HepG2 (cell line): ENCODE results near the gene VPS11. TPM values are rescaled to one million over a fixed set of nuclear protein-coding genes. Genes with fewer than 3 reads are reported as not detected.
A peak's percentile ranks its signal among the peaks of the same experiment; 100 is the strongest.

Source experiments
- ARNTL ChIP-seq: sonication (generic); formaldehyde crosslinking; IDR thresholded peaks from 2 replicates; pipeline ENCODE4 v1.4.0; 2020; ENCODE audit warnings: mild to moderate bottlenecking, missing genetic modification reagents
- ELF4 ChIP-seq: sonication (generic); formaldehyde crosslinking; IDR thresholded peaks from 2 replicates; pipeline ENCODE4 v1.5.0; 2020; ENCODE audit warnings: missing genetic modification reagents, mild to moderate bottlenecking, moderate library complexity, borderline replicate concordance
- FOXC1 ChIP-seq: sonication (generic); formaldehyde crosslinking; IDR thresholded peaks from 2 replicates; pipeline ENCODE4 v1.8.0; 2022; ENCODE audit warnings: mild to moderate bottlenecking, missing genetic modification reagents, borderline replicate concordance
- HMG20B ChIP-seq: conservative IDR thresholded peaks from 2 replicates; pipeline ENCODE4 v1.6.1; 2016; ENCODE audit warnings: missing genetic modification reagents, missing compliant biosample characterization
- JUN ChIP-seq: sonication (generic); formaldehyde crosslinking; IDR thresholded peaks from 2 replicates; pipeline ENCODE4 v1.4.0; 2020; ENCODE audit warnings: mild to moderate bottlenecking, missing genetic modification reagents
- KDM4B ChIP-seq: sonication (generic); formaldehyde crosslinking; IDR thresholded peaks from 2 replicates; pipeline ENCODE4 v1.4.0; 2020; ENCODE audit warnings: missing genetic modification reagents
- MATR3 ChIP-seq: sonication (generic); formaldehyde crosslinking; IDR thresholded peaks from 2 replicates; pipeline ENCODE4 v1.4.0; 2020; ENCODE audit warnings: missing genetic modification reagents
- NFRKB ChIP-seq: fragments of 450-650 bp; IDR thresholded peaks from 2 replicates; pipeline ENCODE4 v1.6.1; 2017
- NONO ChIP-seq, 2 experiments: fragments of 450-650 bp in 1 of 2; sonication (generic) in 1 of 2; formaldehyde crosslinking in 1 of 2; IDR thresholded peaks in 1 of 2; conservative IDR thresholded peaks in 1 of 2; 2 replicates each; pipeline versions ENCODE4 v1.6.1 to v1.8.0; 2017 to 2022; ENCODE audit warnings: mild to moderate bottlenecking in 1 of 2, missing genetic modification reagents in 1 of 2, moderate library complexity in 1 of 2
- REST ChIP-seq, 2 experiments: IDR thresholded peaks; 2 replicates each; pipeline ENCODE4 v1.6.1; 2011 to 2012; ENCODE audit warnings: low read length in 2 of 2, borderline replicate concordance in 1 of 2, low read depth in 1 of 2, mild to moderate bottlenecking in 1 of 2, moderate library complexity in 1 of 2
- SALL1 ChIP-seq: sonication (generic); formaldehyde crosslinking; IDR thresholded peaks from 2 replicates; pipeline ENCODE4 v1.8.0; 2022; ENCODE audit warnings: mild to moderate bottlenecking, missing genetic modification reagents
- ZFX ChIP-seq: sonication (generic); formaldehyde crosslinking; IDR thresholded peaks from 2 replicates; pipeline ENCODE4 v1.4.0; 2020; ENCODE audit warnings: mild to moderate bottlenecking, low read depth, missing genetic modification reagents, moderate library complexity
- ZKSCAN8 ChIP-seq: IDR thresholded peaks from 2 replicates; pipeline ENCODE4 v1.6.1; 2016; ENCODE audit warnings: borderline replicate concordance, missing genetic modification reagents, missing compliant biosample characterization
- ZMAT3 ChIP-seq: sonication (generic); formaldehyde crosslinking; conservative IDR thresholded peaks from 2 replicates; pipeline ENCODE4 v1.7.0; 2021; ENCODE audit warnings: missing genetic modification reagents
- ZNF572 ChIP-seq: sonication (generic); formaldehyde crosslinking; IDR thresholded peaks from 2 replicates; pipeline ENCODE4 v1.5.1; 2020; ENCODE audit warnings: mild to moderate bottlenecking, missing genetic modification reagents
- ZNF609 ChIP-seq: sonication (generic); formaldehyde crosslinking; IDR thresholded peaks from 2 replicates; pipeline ENCODE4 v1.4.0; 2020; ENCODE audit warnings: mild to moderate bottlenecking, missing genetic modification reagents, borderline replicate concordance
- ZNF670 ChIP-seq: sonication (generic); formaldehyde crosslinking; IDR thresholded peaks from 2 replicates; pipeline ENCODE4 v1.8.0; 2022; ENCODE audit warnings: mild to moderate bottlenecking, missing genetic modification reagents, borderline replicate concordance
- ZNF704 ChIP-seq: sonication (generic); formaldehyde crosslinking; IDR thresholded peaks from 2 replicates; pipeline ENCODE4 v1.8.1; 2023; ENCODE audit warnings: mild to moderate bottlenecking, inconsistent platforms, moderate library complexity, missing genetic modification reagents, borderline replicate concordance
- ZNF75D ChIP-seq: sonication (generic); formaldehyde crosslinking; IDR thresholded peaks from 2 replicates; pipeline ENCODE4 v1.8.1; 2023; ENCODE audit warnings: missing genetic modification reagents, mild to moderate bottlenecking, borderline replicate concordance
- polyA plus RNA-seq, 8 experiments: library from polyadenylated mRNA; depleted of rRNA in 3 of 8; stranded (reverse) in 7 of 8; unstranded in 1 of 8; fragments of >200 nt; fragmentation: Illumina TruSeq in 4 of 8; extraction: Trizol in 4 of 8; gene quantifications; 2 replicates each; pipeline versions ENCODE4 v1.2.1 to v1.2.3, GENCODE V29; 2011 to 2016; ENCODE audit warnings: low read depth in 4 of 8, missing spikeins in 1 of 8, mixed read lengths in 1 of 8; ENCODE audit not compliant: insufficient read depth in 1 of 8
- total RNA-seq, 5 experiments: library from RNA; depleted of rRNA; stranded (reverse); fragments of >200 nt; fragmentation: Illumina TruSeq; extraction: Trizol; gene quantifications; 2 replicates each; pipeline ENCODE4 v1.2.3, GENCODE V29; 2016; ENCODE audit warnings: low read depth in 1 of 5

VPS11 gene
- total and polyA plus RNA-seq, 2 of the 13 experiments (the other 11 are each of a cell fraction or from before 2014, with no cell fraction given) = 13.7 to 21.6 TPM

DNA sequence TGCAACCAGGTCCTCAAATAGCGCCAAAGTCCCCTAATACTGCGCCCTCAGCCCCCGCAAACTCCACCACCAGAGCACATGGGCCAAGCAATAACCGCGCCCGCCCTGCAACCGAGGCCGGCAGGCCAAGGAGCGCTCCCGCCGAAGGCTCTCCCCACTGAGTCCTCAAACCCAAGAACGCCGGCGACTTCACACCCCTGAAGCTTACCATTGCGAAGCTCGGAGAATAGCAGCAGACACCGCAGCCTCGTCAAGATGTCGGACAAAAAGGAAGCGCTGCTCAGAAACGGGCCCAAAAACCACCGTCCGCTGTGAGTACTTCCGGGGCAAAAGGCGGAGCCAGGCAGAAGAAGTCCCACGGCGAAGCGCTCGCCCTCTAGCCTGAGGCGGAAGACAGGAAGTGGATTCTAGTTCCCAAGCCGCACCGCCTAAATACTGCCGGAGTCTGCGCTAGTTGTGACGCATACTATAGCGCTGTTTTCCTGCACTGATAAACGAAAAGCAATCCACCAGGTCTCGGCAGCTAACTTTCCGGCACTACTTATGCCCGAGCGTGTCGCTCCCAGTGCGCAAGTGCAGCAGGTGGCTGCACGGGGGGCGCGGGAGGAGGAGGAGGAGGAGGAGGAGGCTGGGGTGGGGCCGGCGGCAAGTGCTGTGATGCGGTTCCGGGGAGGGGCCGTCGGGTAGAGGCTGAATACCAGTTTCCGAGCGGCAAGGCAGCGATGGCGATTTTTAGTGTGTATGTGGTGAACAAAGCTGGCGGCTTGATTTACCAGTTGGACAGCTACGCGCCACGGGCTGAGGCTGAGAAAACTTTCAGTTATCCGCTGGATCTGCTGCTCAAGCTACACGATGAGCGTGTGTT lies 49.3 kb upstream of the VPS11 start, which contains the start of the genes RPS25 and TRAPPC4 (continued):
- TF ChIP-seq ZKSCAN8 (no peak), NFRKB (no peak), ZNF75D (CRISPR knock-in tag) (no peak), ZFX (CRISPR knock-in tag) (peak; percentile 88), ZNF704 (CRISPR knock-in tag) (no peak), ZNF609 (CRISPR knock-in tag) (no peak), KDM4B (peak; percentile 11; the same call in 1 of the 2 replicates), ZNF572 (CRISPR knock-in tag) (no peak), FOXC1 (CRISPR knock-in tag) (no peak; the same call in 1 of the 2 replicates), ELF4 (CRISPR knock-in tag) (peak; percentile 92), ZNF670 (peak; percentile 61; the same call in 1 of the 2 replicates), ARNTL (no peak), SALL1 (CRISPR knock-in tag) (peak; percentile 84), REST (IDR thresholded peaks at IDR 0.05; ENCODE audit: borderline replicate concordance in 1 of 2, low read depth in 1 of 2, low read length in 2 of 2) (peak in 1 of 2 experiments; percentile 53; a peak in 1 of 4 replicates), JUN (CRISPR knock-in tag) (no peak), HMG20B (CRISPR knock-in tag) (no peak; the same call in 1 of the 2 replicates), NONO (IDR thresholded peaks at IDR 0.05) (no peak), NONO (CRISPR knock-in tag; conservative IDR thresholded peaks at IDR 0.05) (peak; percentile 85; the same call in 1 of the 2 replicates), ZMAT3 (CRISPR knock-in tag) (peak; percentile 74), MATR3 (CRISPR knock-in tag) (no peak)
